HG02840 (cell line): ENCODE results near the gene SORCS3.

ENCODE experiments used
- ATAC-seq: cut with Tn5 transposase; IDR thresholded peaks from one replicate; pipeline ENCODE4 v1.9.1; 2021; ENCODE audit warnings: mild to moderate bottlenecking, moderate library complexity, moderate number of reproducible peaks; ENCODE audit not compliant: unreplicated experiment, low FRiP score

The SORCS3 gene

GRCh38 chr10:105284476-105285215 lies 643.6 kb downstream of the SORCS3 start:
- no peak for ATAC-seq

- no peak for ATAC-seq
Measured at GRCh38 chr10:105288026-105288425, 646.9 kb downstream of the SORCS3 start.

- ATAC-seq: no peak
Measured at GRCh38 chr10:105288613-105289012, 647.5 kb downstream of the SORCS3 start.

- no peak for ATAC-seq
Measured at GRCh38 chr10:105291571-105291970, 650.5 kb downstream of the SORCS3 start.

- no peak for ATAC-seq
Measured at GRCh38 chr10:105292236-105292635, 651.1 kb downstream of the SORCS3 start.
